ENCODE results near the gene OPRM1. TPM values are rescaled to one million over a fixed set of nuclear protein-coding genes. Genes with fewer than 3 reads are reported as not detected.

OPRM1 gene
- not detected for polyA plus RNA-seq (2013, experiment 1 of 2)
- not detected for polyA plus RNA-seq (2013, experiment 2 of 2)

DNA sequence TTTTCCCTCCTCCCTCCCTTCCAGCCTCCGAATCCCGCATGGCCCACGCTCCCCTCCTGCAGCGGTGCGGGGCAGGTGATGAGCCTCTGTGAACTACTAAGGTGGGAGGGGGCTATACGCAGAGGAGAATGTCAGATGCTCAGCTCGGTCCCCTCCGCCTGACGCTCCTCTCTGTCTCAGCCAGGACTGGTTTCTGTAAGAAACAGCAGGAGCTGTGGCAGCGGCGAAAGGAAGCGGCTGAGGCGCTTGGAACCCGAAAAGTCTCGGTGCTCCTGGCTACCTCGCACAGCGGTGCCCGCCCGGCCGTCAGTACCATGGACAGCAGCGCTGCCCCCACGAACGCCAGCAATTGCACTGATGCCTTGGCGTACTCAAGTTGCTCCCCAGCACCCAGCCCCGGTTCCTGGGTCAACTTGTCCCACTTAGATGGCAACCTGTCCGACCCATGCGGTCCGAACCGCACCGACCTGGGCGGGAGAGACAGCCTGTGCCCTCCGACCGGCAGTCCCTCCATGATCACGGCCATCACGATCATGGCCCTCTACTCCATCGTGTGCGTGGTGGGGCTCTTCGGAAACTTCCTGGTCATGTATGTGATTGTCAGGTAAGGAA is at the start of gene OPRM1:
Gene OPRM1, plus strand, starts transcription at position 10 of the 612 bp plus-strand sequence. Its CDS starts 305 bp downstream, at position 315.
- Histone ChIP-seq H3K4me1 (ENCODE audit: control insufficient read depth, insufficient read depth, low read depth, low read length) (peaks cover 6% of the 10 kb centered on the region), H3K4me2 (ENCODE audit: low read length, poor library complexity, severe bottlenecking) (no peak within 1 kb of the TSS), H3K27ac (ENCODE audit: low read length, poor library complexity, severe bottlenecking) (no peak within 1 kb of the TSS), H4K8ac (ENCODE audit: low read length) (no peak within 1 kb of the TSS), H3K9ac (ENCODE audit: low read length) (no peak within 1 kb of the TSS), H3K4me3 (ENCODE audit: insufficient read depth in 1 of 2, low read depth in 1 of 2, low read length in 2 of 2) (no peak within 1 kb of the TSS), H2BK5ac (ENCODE audit: low read depth, low read length, poor library complexity, severe bottlenecking) (no peak within 1 kb of the TSS), H3K27me3 (ENCODE audit: control insufficient read depth in 1 of 2, insufficient read depth in 1 of 2, low read length in 2 of 2) (peaks cover 12 to 20% of the 10 kb centered on the region in 2 experiments), H3K14ac (ENCODE audit: low read length in 2 of 2) (no peak within 1 kb of the TSS), H2BK120ac (ENCODE audit: low read depth, low read length) (no peak within 1 kb of the TSS), H3K4ac (ENCODE audit: low read depth in 1 of 2, low read length in 2 of 2) (no peak within 1 kb of the TSS), H2AK5ac (ENCODE audit: low read length, severe bottlenecking) (no peak within 1 kb of the TSS), H3K36me3 (ENCODE audit: control insufficient read depth in 1 of 2, insufficient read depth in 2 of 2, low read depth in 1 of 2, low read length in 2 of 2) (no peaks in the 10 kb centered on the region), H4K91ac (ENCODE audit: low read length) (no peak within 1 kb of the TSS), H3K79me1 (replicated peaks; ENCODE audit: low read length, poor library complexity, severe bottlenecking) (no peaks in the 10 kb centered on the region), H3K18ac (ENCODE audit: low read depth in 1 of 2, low read length in 2 of 2) (no peak within 1 kb of the TSS), H2AFZ (ENCODE audit: low read depth, low read length) (no peak within 1 kb of the TSS), H2BK12ac (ENCODE audit: low read length in 2 of 2) (no peak within 1 kb of the TSS), H2BK15ac (ENCODE audit: low read depth, poor library complexity, severe bottlenecking) (no peak within 1 kb of the TSS), H3K23ac (ENCODE audit: low read length in 2 of 2) (no peak within 1 kb of the TSS), H3K9me3 (ENCODE audit: control insufficient read depth, low read length) (no peaks in the 10 kb centered on the region)
- WGBS: 6% methylated on average over 38 of the region's 38 CpGs
- DNase-seq: peak; percentile 47

DNA sequence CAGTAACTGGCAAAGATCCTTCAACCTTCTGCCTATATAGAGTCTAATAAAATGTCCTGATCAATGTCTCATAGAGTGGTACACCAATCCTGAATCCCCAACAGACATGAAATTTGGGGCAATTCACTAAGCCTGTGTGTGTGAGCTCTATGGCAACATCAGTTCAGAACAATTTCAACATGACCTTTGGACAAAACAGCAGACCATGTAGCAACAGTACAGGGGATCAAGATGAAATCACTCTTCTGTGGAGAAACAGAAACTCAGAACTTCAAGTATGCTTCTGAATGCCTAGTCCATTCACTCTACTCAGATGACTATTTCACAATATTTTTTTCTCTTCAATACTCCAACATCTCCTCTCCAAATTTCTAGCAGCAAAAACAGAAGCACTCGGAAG is 49.1 kb upstream of the OPRM1 start:
- Histone ChIP-seq H3K36me3 (ENCODE audit: control insufficient read depth in 1 of 2, insufficient read depth in 2 of 2, low read depth in 1 of 2, low read length in 2 of 2) (no peaks in the 10 kb centered on the region), H3K27me3 (ENCODE audit: control insufficient read depth in 1 of 2, insufficient read depth in 1 of 2, low read length in 2 of 2) (no peaks in the 10 kb centered on the region), H2BK15ac (ENCODE audit: low read depth, poor library complexity, severe bottlenecking) (no peak overlapping the region), H2AK5ac (ENCODE audit: low read length, severe bottlenecking) (no peak overlapping the region), H3K79me1 (replicated peaks; ENCODE audit: low read length, poor library complexity, severe bottlenecking) (no peaks in the 10 kb centered on the region), H2BK5ac (ENCODE audit: low read depth, low read length, poor library complexity, severe bottlenecking) (no peak overlapping the region), H2BK12ac (ENCODE audit: low read length in 2 of 2) (no peak overlapping the region), H3K4me3 (ENCODE audit: insufficient read depth in 1 of 2, low read depth in 1 of 2, low read length in 2 of 2) (no peak overlapping the region), H3K23ac (ENCODE audit: low read length in 2 of 2) (no peak overlapping the region), H3K27ac (ENCODE audit: low read length, poor library complexity, severe bottlenecking) (no peak overlapping the region), H3K4me2 (ENCODE audit: low read length, poor library complexity, severe bottlenecking) (no peak overlapping the region), H2AFZ (ENCODE audit: low read depth, low read length) (no peak overlapping the region), H4K91ac (ENCODE audit: low read length) (no peak overlapping the region), H3K9me3 (ENCODE audit: control insufficient read depth, low read length) (no peaks in the 10 kb centered on the region), H3K9ac (ENCODE audit: low read length) (no peak overlapping the region), H3K18ac (ENCODE audit: low read depth in 1 of 2, low read length in 2 of 2) (no peak overlapping the region), H3K4me1 (ENCODE audit: control insufficient read depth, insufficient read depth, low read depth, low read length) (no peaks in the 10 kb centered on the region), H3K4ac (ENCODE audit: low read depth in 1 of 2, low read length in 2 of 2) (no peak overlapping the region), H3K14ac (ENCODE audit: low read length in 2 of 2) (no peak overlapping the region), H4K8ac (ENCODE audit: low read length) (no peak overlapping the region), H2BK120ac (ENCODE audit: low read depth, low read length) (no peak overlapping the region)
- no peak for DNase-seq
- 79% methylated on average over 1 of the region's 1 CpG for WGBS

DNA sequence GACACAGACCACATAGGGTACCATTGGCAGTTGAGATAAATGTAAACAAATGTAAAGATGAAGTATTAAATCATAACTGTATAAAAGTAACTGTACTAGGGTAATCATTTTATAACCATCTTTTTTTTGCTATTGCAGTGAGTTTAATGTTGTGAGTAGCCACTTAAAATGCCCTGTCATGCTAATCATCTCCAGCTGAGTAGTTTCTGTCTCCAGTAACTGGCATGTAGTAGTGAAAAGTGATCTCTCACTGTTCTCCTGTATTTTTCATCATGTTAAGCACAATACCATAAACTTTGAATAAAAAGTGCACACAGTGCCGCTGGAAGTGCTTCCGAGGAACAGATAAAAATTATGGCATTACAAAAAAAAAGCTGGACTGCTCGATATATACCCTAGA is 45.0 kb upstream of the OPRM1 start:
- no peak for DNase-seq
- no peak overlapping the region for H3K27ac ChIP-seq (ENCODE audit: low read length, poor library complexity, severe bottlenecking)
- no peak overlapping the region for H2AFZ ChIP-seq (ENCODE audit: low read depth, low read length)
- no peak overlapping the region for H4K8ac ChIP-seq (ENCODE audit: low read length)
- H3K9ac ChIP-seq (ENCODE audit: low read length): no peak overlapping the region
- no peaks in the 10 kb centered on the region for H3K4me1 ChIP-seq (ENCODE audit: control insufficient read depth, insufficient read depth, low read depth, low read length)
- no peak overlapping the region for H3K4me3 ChIP-seq (ENCODE audit: insufficient read depth in 1 of 2, low read depth in 1 of 2, low read length in 2 of 2)
- H2BK15ac ChIP-seq (ENCODE audit: low read depth, poor library complexity, severe bottlenecking): no peak overlapping the region
- no peak overlapping the region for H3K23ac ChIP-seq (ENCODE audit: low read length in 2 of 2)
- H3K79me1 ChIP-seq (replicated peaks; ENCODE audit: low read length, poor library complexity, severe bottlenecking): no peaks in the 10 kb centered on the region
- no peak overlapping the region for H3K4ac ChIP-seq (ENCODE audit: low read depth in 1 of 2, low read length in 2 of 2)
- no peak overlapping the region for H2BK120ac ChIP-seq (ENCODE audit: low read depth, low read length)
- no peak overlapping the region for H3K4me2 ChIP-seq (ENCODE audit: low read length, poor library complexity, severe bottlenecking)
- no peak overlapping the region for H2AK5ac ChIP-seq (ENCODE audit: low read length, severe bottlenecking)
- H3K27me3 ChIP-seq (ENCODE audit: control insufficient read depth in 1 of 2, insufficient read depth in 1 of 2, low read length in 2 of 2): no peaks in the 10 kb centered on the region
- no peak overlapping the region for H2BK5ac ChIP-seq (ENCODE audit: low read depth, low read length, poor library complexity, severe bottlenecking)
- no peaks in the 10 kb centered on the region for H3K9me3 ChIP-seq (ENCODE audit: control insufficient read depth, low read length)
- no peak overlapping the region for H4K91ac ChIP-seq (ENCODE audit: low read length)
- 86% methylated on average over 3 of the region's 3 CpGs for WGBS
- no peak overlapping the region for H3K18ac ChIP-seq (ENCODE audit: low read depth in 1 of 2, low read length in 2 of 2)
- no peaks in the 10 kb centered on the region for H3K36me3 ChIP-seq (ENCODE audit: control insufficient read depth in 1 of 2, insufficient read depth in 2 of 2, low read depth in 1 of 2, low read length in 2 of 2)
- H2BK12ac ChIP-seq (ENCODE audit: low read length in 2 of 2): no peak overlapping the region
- H3K14ac ChIP-seq (ENCODE audit: low read length in 2 of 2): no peak overlapping the region

GRCh38 chr6:153994811-153995210 is 44.2 kb upstream of the OPRM1 start:
- no peak for DNase-seq
- Histone ChIP-seq H3K79me1 (replicated peaks; ENCODE audit: low read length, poor library complexity, severe bottlenecking) (no peaks in the 10 kb centered on the region), H3K18ac (ENCODE audit: low read depth in 1 of 2, low read length in 2 of 2) (no peak overlapping the region), H3K36me3 (ENCODE audit: control insufficient read depth in 1 of 2, insufficient read depth in 2 of 2, low read depth in 1 of 2, low read length in 2 of 2) (no peaks in the 10 kb centered on the region), H2AFZ (ENCODE audit: low read depth, low read length) (no peak overlapping the region), H2BK12ac (ENCODE audit: low read length in 2 of 2) (no peak overlapping the region), H2BK15ac (ENCODE audit: low read depth, poor library complexity, severe bottlenecking) (no peak overlapping the region), H2BK5ac (ENCODE audit: low read depth, low read length, poor library complexity, severe bottlenecking) (no peak overlapping the region), H3K4ac (ENCODE audit: low read depth in 1 of 2, low read length in 2 of 2) (no peak overlapping the region), H3K23ac (ENCODE audit: low read length in 2 of 2) (no peak overlapping the region), H4K91ac (ENCODE audit: low read length) (no peak overlapping the region), H2AK5ac (ENCODE audit: low read length, severe bottlenecking) (no peak overlapping the region), H2BK120ac (ENCODE audit: low read depth, low read length) (no peak overlapping the region), H3K4me2 (ENCODE audit: low read length, poor library complexity, severe bottlenecking) (no peak overlapping the region), H3K14ac (ENCODE audit: low read length in 2 of 2) (no peak overlapping the region), H3K9ac (ENCODE audit: low read length) (no peak overlapping the region), H3K4me3 (ENCODE audit: insufficient read depth in 1 of 2, low read depth in 1 of 2, low read length in 2 of 2) (no peak overlapping the region), H3K4me1 (ENCODE audit: control insufficient read depth, insufficient read depth, low read depth, low read length) (no peaks in the 10 kb centered on the region), H3K9me3 (ENCODE audit: control insufficient read depth, low read length) (no peaks in the 10 kb centered on the region), H4K8ac (ENCODE audit: low read length) (no peak overlapping the region), H3K27ac (ENCODE audit: low read length, poor library complexity, severe bottlenecking) (no peak overlapping the region), H3K27me3 (ENCODE audit: control insufficient read depth in 1 of 2, insufficient read depth in 1 of 2, low read length in 2 of 2) (no peaks in the 10 kb centered on the region)
- 88% methylated on average over 2 of the region's 2 CpGs for WGBS
